ENCODE results near the gene PDE6A.

DNA sequence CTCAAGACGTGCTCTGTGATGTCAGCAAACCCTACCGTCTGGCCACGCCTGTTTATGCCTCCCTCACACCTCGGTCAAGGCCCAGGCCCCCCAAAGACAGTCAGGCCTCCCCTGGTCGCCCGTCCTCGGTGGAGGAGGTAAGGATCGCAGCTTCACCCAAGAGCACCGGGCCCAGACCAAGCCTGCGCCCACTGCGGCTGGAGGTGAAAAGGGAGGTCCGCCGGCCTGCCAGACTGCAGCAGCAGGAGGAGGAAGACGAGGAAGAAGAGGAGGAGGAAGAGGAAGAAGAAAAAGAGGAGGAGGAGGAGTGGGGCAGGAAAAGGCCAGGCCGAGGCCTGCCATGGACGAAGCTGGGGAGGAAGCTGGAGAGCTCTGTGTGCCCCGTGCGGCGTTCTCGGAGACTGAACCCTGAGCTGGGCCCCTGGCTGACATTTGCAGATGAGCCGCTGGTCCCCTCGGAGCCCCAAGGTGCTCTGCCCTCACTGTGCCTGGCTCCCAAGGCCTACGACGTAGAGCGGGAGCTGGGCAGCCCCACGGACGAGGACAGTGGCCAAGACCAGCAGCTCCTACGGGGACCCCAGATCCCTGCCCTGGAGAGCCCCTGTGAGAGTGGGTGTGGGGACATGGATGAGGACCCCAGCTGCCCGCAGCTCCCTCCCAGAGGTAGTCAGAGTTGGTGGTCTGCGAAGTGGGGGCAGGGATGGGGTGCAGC is 111.3 kb downstream of the PDE6A start:
- TF ChIP-seq CTCF (conservative IDR thresholded peaks at IDR 0.05; ENCODE audit: low read length) (no peak), EZH2phosphoT487 (IDR thresholded peaks at IDR 0.05; ENCODE audit: borderline replicate concordance, low read depth, low read length) (no peak)

All from OCI-LY7 (cell line).